GM18499 (cell line): ENCODE data around the gene SLC4A2.

Source experiments
- ATAC-seq: cut with Tn5 transposase; IDR thresholded peaks from one replicate; pipeline ENCODE4 v1.9.1; 2021; ENCODE audit warnings: moderate number of reproducible peaks; ENCODE audit not compliant: insufficient read depth, unreplicated experiment

SLC4A2 gene

DNA sequence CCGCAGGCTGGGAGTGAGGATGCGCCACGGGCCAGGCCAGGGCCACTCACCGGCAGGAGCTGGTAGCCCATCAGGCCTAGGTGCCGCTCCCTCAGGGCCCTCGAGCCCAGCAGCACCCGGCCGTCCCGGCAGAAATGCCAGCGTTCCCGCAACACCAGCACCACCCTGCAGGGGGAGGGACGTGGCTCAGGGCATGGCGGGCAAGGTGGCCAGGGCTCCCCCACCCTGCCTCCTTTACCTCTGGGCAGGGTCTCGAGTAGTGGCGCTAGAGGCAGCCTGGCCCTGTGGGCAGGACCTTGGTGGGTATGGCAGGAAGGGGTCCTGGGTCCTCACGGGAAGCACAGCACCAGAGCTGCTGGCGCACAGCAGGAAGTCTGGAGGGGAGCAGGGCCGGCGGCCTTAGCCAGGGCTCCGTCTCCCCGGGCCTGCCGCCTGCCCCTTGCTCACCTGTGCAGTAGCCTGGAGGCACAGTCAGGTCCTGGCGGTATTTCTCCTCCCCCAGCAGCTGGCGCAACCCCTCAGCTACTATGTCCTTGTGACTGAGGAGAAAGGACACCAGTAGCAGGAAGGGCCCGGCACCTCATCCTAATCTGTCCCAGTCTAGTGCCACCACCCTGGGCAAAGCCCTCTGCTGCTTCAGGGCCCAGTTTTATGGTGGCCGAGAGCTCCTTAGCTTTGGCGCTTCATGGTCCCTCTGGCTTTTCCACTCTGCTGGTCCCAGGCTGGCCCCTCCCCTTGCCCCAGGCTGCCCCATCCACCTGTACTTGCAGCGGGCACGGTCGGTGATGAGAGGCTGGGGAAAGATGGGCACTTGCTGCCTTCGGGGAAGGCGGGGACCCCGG is 17.7 kb downstream of the SLC4A2 start:
- no peak for ATAC-seq

DNA sequence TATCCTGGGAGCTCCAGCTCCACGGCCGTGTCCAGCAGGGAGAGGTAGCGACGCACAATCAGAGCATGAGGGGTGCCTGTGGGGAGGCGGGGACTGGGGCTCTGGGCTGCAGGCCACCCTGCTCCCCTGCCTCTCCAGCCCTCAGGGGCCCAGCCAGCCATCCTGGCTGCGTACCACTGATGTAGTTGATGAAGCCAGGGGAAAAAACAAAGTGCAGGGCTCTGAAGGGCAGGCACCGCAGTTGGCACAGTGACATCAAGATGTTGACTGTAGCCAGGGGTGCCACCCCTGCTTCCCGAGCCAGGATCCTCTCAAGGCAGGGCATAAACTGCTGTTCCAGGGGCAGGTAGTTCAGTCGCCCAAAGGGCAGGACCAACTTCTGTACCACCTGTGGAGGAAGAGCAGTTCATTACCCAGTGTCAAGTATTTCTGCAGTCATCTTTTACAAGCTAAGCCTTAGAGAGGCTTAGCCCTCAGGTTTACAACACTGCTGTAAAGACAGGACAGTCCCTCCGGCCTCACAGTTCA is 18.4 kb downstream of the SLC4A2 start:
- ATAC-seq, result no peak

DNA sequence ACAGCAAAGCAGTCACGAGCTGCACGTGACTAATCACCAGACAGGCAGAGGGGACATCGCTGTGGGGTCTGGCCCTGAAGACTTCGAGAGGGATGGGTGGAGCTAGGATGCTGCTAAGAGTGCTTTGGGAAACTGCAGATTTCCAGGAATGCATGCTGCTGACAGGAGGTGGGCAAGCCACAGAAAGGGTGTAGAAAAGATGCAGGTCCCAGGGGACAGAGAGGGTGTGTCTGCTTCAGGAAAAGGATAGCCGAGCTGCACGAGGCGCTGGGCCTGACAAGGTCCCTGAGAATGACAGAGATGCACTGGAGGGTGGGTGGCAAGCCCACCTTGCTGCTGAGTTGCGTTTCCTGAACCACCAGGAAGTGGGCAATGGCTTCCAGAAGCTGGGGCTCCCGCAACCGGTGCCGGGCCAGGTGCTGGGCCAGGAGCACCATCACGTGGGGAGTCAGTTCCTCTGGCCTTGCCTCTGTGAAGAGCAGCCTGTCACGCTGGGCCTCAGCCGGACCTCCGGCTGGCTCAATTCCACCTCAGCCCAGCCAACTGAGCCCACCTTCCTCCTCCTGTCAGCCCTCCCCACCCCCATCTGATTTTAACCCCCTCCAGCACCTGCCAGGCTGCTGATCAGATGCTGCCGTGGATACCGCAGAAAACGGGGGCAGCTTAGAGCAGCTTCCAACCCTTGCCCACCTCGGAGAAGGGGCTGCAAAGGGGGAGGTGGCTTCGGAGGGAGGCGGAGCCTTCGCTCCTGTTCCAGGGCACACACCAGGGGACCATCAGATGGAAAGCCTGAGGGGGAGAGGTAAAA is 19.0 kb downstream of the SLC4A2 start:
- no peak for ATAC-seq

DNA sequence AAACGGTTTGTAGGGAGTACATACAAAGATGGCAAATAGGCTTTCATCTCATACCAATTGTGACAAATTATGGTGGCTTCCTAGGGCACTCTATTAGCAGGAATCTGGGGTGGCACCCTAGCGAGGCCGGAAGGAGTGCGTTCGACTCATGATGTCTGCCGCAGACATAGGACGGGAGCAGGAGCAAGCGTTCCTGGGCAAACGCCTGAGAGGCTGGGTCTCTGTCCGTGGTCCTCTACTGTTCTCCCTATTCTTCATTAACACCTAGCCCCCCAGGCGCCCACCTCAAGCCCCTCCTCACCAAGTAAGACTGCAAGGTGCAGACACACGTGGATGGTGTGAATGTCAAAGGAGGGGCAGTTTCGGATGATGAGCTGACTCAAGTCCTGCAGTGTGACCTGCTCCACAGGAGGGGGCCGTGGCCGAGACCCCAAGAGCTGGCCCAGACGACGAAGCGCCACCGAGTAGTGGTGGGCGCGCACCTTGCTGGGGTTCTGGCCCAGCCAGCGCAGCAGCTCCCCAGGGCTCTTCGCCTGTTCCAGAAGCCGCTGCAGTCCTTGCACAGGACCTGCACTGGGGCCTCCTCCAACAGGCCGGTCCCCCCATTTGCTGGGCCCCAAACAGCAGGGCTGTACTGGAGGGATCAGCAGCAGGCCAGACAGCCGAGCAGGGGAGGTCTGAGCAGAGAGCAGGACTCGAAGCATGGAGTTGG is 20.0 kb downstream of the SLC4A2 start:
- no peak for ATAC-seq

DNA sequence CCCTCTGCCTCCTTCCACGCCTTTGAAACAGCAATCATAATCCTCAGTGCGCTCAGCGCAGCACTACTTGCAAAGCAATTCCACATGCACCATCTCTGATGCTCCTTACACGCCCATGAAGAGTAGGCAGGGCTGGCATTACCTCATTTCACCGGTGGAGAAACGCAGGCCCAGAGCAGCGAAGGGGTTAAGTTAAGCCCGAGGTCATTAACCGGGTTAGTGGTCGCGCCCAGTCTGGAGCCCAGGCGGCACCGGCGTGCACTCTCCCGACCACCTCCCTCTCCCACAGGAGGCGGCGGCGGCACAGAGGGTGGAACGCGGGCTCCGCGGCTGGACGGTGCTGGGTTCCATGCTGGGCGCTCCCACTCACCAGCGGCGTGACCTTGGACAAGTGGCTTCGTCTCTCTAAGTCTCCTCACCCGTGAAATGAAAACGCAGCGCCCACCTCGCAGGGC is 20.7 kb downstream of the SLC4A2 start:
- ATAC-seq, result no peak

GRCh38 chr7:151080522-151081169 is 21.3 kb downstream of the SLC4A2 start, which contains the start of gene FASTK:
FASTK (minus strand) TSS chr7:151080809; CDS start chr7:151080766, 43 bp downstream.
- ATAC-seq, result no peak

- no peak for ATAC-seq
Observed at GRCh38 chr7:151081170-151082101, 22.0 kb downstream of the SLC4A2 start.

DNA sequence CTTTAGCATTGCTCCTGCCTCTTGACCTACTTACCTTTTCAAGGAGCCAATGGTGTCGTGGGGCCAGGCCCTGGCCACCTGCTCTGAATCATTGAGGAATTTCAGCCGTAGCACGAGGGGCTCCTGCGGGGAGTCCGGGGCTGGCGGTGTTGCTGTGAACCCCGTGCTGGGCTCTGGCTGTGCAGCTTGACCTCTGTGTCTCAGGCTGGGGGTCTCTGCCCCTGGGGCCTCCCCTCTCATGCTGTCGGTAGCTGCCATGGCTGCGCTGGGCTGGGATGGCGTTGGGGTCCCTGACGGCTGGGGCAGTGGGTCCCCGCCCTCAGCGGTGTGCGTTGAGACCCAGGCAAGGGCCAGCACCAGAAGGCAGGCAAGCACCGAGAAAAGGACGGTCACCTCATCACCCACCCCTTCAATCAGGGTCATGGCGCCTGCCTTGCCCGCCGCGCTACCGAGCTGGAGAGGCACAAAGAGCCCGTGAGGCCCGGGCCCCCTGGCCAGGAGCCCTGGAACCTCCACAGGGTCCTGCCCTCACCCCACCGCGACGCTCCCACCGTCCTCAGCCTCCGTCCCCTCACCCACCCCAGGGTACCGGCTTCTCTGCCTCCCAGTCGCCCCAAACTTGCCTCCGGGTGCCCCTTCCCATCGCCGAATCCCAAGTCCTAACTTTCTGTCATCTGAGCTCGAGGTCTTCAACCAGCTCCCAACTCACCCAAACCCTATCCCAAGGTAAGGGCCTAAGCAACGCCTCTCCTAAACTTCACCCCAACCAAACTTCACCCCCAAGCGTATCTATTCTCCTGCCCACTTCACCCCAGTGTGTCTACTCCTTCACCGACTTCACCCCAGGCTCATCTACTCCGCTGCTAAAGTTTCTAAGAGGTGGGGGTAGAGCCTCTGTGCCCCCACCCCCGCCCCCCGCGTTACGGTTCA is 23.0 kb downstream of the SLC4A2 start:
- ATAC-seq, result no peak

- ATAC-seq, result no peak
Observed at GRCh38 chr7:151083071-151083823, 23.9 kb downstream of the SLC4A2 start, which contains the start of gene TMUB1. TMUB1 (minus strand) TSS chr7:151083493; CDS start chr7:151082563, 930 bp downstream.

GRCh38 chr7:151083824-151084160 is 24.4 kb downstream of the SLC4A2 start:
- no peak for ATAC-seq

GRCh38 chr7:151085329-151085690 is 25.9 kb downstream of the SLC4A2 start:
- ATAC-seq, result no peak

DNA sequence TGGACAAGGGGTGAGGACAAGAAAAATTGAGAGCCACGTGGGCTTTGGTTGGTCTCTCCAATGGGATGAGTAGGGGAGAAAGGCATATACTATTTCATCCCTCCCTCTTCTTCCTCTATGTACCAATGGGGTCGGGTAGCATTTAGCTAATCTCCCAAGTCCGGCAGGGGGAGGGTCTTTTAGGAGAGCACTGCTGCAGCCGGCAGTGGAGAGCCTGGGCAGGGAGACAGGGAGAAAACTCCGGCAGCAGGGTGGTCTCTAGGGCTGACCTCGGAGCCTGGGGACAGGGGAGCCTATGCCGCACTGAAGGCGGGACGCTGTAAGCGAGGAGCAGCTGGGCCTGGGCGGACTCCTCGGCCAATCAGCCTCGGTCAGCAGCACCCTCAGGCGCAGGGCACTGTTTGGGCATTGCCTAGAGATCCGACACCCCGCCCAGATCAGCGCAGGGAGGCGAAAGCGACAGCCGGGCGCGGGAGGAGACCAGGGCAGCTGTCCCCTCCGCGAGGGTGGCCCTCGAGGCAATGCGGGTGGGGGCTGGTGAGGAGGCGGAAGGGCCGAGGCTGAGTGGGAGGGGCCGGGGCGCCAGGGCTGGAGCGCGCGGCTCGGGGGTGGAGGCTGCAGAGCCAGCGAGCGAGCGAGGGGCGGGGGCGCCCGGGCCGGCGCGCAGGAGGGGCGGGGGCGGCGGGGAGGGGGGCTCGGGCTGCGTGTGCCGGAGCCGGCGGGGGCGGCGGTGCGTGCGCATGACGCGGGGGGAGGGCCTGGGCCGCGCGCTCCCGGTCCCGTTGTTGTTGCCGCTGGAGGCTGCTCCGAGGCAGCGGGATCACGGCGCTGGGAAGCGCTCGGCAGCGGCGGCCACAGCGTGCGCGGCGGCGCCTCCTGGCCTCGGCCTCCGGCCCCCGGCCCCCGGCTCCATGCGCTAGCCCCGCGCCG is 26.6 kb downstream of the SLC4A2 start, which contains the start of gene AGAP3:
TSS of gene AGAP3 (plus strand) at position 785 of the 930 bp plus-strand sequence. CDS start 267 bp downstream, outside the sequence.
- ATAC-seq, result no peak

- ATAC-seq, result no peak
Observed at GRCh38 chr7:151086802-151087244, 27.4 kb downstream of the SLC4A2 start.

DNA sequence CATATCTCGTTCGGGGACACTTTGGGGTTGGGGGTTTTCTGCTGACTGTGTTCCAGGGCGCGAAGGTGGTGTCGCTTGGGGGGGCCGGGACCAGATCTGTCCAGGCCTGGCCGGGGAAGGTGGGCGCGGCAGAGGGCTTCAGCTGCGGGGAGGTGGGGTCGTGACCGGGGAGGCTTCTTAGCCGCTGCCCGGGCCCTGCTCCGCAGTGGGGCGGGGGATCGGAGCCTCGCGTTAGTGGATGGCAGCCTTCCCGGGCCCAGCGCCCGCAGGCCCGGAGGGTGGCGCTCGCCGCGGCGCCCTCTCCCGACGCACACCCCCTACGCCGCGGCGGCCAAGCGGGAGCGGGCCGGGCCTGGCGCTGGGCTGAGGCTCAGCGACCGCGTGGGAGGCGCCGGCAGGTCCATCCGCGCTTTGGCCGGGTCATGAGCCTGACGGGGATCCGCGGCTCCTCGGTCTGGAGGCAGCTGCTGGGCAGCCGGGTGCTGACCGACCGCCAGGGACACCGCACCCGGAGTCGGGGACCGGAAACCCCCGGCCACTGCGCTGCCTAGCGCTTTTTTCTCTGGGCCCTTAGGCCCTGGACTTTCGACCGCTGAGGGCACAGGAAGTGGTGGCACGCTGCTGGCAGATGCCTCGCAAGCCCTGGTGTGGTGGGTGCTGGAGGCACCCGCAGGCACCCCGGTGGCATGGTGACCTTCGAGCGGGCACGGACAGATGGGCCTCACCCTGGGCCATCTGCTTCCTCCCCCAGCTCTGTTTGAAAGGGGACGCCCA is 28.0 kb downstream of the SLC4A2 start:
- no peak for ATAC-seq
